ENCODE measurements around the gene ICAM4. TPM values are rescaled to one million over a fixed set of nuclear protein-coding genes. Genes with fewer than 3 reads are reported as not detected.

Gene ICAM4
- total and polyA plus RNA-seq, 2 of the 13 experiments (the other 11 are each of a cell fraction or from before 2014, with no cell fraction given), result 2.9 to 4.0 TPM

DNA sequence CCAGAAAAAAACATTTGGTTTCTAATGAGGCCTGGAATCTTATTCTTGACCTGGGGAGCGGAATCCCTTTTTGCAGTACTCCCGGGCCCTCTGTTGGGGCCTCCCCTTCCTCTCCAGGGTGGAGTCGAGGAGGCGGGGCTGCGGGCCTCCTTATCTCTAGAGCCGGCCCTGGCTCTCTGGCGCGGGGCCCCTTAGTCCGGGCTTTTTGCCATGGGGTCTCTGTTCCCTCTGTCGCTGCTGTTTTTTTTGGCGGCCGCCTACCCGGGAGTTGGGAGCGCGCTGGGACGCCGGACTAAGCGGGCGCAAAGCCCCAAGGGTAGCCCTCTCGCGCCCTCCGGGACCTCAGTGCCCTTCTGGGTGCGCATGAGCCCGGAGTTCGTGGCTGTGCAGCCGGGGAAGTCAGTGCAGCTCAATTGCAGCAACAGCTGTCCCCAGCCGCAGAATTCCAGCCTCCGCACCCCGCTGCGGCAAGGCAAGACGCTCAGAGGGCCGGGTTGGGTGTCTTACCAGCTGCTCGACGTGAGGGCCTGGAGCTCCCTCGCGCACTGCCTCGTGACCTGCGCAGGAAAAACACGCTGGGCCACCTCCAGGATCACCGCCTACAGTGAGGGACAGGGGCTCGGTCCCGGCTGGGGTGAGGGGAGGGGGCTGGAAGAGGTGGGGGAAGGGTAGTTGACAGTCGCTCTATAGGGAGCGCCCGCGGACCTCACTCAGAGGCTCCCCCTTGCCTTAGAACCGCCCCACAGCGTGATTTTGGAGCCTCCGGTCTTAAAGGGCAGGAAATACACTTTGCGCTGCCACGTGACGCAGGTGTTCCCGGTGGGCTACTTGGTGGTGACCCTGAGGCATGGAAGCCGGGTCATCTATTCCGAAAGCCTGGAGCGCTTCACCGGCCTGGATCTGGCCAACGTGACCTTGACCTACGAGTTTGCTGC lies at the start of gene ICAM4 (continued):
- TF ChIP-seq, protein P1, sequence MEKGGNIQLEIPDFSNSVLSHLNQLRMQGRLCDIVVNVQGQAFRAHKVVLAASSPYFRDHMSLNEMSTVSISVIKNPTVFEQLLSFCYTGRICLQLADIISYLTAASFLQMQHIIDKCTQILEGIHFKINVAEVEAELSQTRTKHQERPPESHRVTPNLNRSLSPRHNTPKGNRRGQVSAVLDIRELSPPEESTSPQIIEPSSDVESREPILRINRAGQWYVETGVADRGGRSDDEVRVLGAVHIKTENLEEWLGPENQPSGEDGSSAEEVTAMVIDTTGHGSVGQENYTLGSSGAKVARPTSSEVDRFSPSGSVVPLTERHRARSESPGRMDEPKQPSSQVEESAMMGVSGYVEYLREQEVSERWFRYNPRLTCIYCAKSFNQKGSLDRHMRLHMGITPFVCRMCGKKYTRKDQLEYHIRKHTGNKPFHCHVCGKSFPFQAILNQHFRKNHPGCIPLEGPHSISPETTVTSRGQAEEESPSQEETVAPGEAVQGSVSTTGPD (CRISPR knock-in tag; IDR thresholded peaks at IDR 0.05), result 0 out of 2 replicates have a peak, but pooled peaks have one; percentile 8
- TF ChIP-seq POLR2A (IDR thresholded peaks at IDR 0.05; ENCODE audit: insufficient read depth in 1 of 2, low read depth in 2 of 2, low read length in 2 of 2) (peak in 1 of 2 experiments; percentile 15; a peak in 1 of 4 replicates), BCL6 (CRISPR knock-in tag; IDR thresholded peaks at IDR 0.05) (0 out of 2 replicates have a peak, but pooled peaks have one; percentile 12), ZSCAN20 (CRISPR knock-in tag; IDR thresholded peaks at IDR 0.05; ENCODE audit: borderline replicate concordance) (peak; percentile 72; the same call in 1 of the 2 replicates), NKX3-1 (CRISPR knock-in tag; IDR thresholded peaks at IDR 0.05) (peak; percentile 30; the same call in 1 of the 2 replicates), HNRNPL (IDR thresholded peaks at IDR 0.05; ENCODE audit: low read depth, low read length) (0 out of 2 replicates have a peak, but pooled peaks have one; percentile 63), MTF1 (CRISPR knock-in tag; IDR thresholded peaks at IDR 0.05) (no peak), GABPB1 (CRISPR knock-in tag; IDR thresholded peaks at IDR 0.05) (peak; percentile 39; the same call in 1 of the 2 replicates), KAT7 (CRISPR knock-in tag; IDR thresholded peaks at IDR 0.05; ENCODE audit: borderline replicate concordance) (0 out of 2 replicates have a peak, but pooled peaks have one; percentile 25), AGO2 (optimal IDR thresholded peaks at IDR 0.05; ENCODE audit: low read depth, low read length) (peak; percentile 97), ZNF7 (CRISPR knock-in tag; IDR thresholded peaks at IDR 0.05) (no peak), PRPF4 (IDR thresholded peaks at IDR 0.05; ENCODE audit: low read depth, low read length, poor library complexity, severe bottlenecking) (no peak), ZFP62 (CRISPR knock-in tag; IDR thresholded peaks at IDR 0.05) (no peak), ZNF768 (CRISPR knock-in tag; IDR thresholded peaks at IDR 0.05) (peak; percentile 91), PHF8 (CRISPR knock-in tag; IDR thresholded peaks at IDR 0.05) (peak; percentile 45; the same call in 1 of the 2 replicates)
- TF ChIP-seq, protein P2, sequence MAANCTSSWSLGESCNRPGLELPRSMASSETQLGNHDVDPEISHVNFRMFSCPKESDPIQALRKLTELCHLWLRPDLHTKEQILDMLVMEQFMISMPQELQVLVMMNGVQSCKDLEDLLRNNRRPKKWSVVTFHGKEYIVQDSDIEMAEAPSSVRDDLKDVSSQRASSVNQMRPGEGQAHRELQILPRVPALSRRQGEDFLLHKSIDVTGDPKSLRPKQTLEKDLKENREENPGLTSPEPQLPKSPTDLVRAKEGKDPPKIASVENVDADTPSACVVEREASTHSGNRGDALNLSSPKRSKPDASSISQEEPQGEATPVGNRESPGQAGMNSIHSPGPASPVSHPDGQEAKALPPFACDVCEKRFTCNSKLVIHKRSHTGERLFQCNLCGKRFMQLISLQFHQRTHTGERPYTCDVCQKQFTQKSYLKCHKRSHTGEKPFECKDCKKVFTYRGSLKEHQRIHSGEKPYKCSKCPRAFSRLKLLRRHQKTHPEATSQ (CRISPR knock-in tag; IDR thresholded peaks at IDR 0.05; ENCODE audit: borderline replicate concordance), result no peak
- TF ChIP-seq, protein P3, sequence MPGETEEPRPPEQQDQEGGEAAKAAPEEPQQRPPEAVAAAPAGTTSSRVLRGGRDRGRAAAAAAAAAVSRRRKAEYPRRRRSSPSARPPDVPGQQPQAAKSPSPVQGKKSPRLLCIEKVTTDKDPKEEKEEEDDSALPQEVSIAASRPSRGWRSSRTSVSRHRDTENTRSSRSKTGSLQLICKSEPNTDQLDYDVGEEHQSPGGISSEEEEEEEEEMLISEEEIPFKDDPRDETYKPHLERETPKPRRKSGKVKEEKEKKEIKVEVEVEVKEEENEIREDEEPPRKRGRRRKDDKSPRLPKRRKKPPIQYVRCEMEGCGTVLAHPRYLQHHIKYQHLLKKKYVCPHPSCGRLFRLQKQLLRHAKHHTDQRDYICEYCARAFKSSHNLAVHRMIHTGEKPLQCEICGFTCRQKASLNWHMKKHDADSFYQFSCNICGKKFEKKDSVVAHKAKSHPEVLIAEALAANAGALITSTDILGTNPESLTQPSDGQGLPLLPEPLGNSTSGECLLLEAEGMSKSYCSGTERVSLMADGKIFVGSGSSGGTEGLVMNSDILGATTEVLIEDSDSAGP (CRISPR knock-in tag; IDR thresholded peaks at IDR 0.05; ENCODE audit: borderline replicate concordance), result peak; percentile 39; the same call in 1 of the 2 replicates
- TF ChIP-seq, protein P4, sequence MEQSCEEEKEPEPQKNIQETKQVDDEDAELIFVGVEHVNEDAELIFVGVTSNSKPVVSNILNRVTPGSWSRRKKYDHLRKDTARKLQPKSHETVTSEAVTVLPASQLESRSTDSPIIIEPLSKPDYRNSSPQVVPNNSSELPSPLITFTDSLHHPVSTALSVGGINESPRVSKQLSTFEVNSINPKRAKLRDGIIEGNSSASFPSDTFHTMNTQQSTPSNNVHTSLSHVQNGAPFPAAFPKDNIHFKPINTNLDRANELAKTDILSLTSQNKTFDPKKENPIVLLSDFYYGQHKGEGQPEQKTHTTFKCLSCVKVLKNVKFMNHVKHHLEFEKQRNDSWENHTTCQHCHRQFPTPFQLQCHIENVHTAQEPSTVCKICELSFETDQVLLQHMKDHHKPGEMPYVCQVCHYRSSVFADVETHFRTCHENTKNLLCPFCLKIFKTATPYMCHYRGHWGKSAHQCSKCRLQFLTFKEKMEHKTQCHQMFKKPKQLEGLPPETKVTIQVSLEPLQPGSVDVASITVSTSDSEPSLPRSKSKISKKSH (CRISPR knock-in tag; IDR thresholded peaks at IDR 0.05; ENCODE audit: borderline replicate concordance), result peak; percentile 30; the same call in 1 of the 2 replicates
